HepG2 (cell line): ENCODE results near the gene PODN. TPM values are rescaled to one million over a fixed set of nuclear protein-coding genes. Genes with fewer than 3 reads are reported as not detected.

Experiments used
- ATAC-seq: fragments of 200-7000 bp; cut with Tn5 transposase; 3 replicates; pipeline ENCODE4 v1.9.1; 2020; ENCODE audit warnings: mild to moderate bottlenecking, moderate library complexity
- BruUV-seq: library from RNA; stranded (reverse); fragments of 400-500 nt; replicated peaks from 2 replicates; lab custom pipeline; 2021; lab: Mats Ljungman, UMichigan
- CTCF ChIA-PET: fragments of 300-600 bp; formaldehyde crosslinking; extraction: SDS; loops from one replicate; lab custom pipeline; 2021; ENCODE audit warnings: low total read pairs, inconsistent platforms, low intra/inter-chr PET ratio; lab: Yijun Ruan, JAX
- POLR2A ChIA-PET: fragments of 350-600 bp; sonication (Branson Sonifier 250); formaldehyde crosslinking; loops from one replicate; lab custom pipeline; 2020; ENCODE audit warnings: antibody characterized with exemption, inconsistent platforms; lab: Yijun Ruan, JAX
- DNase-seq: peaks from one replicate; pipeline ENCODE4 v3.0.0-alpha.2; 2015; ENCODE audit warnings: low spot score
- FAIRE-seq: peaks from 3 replicates; lab custom pipeline; 2011; peaks lifted over from hg19 to GRCh38; lab: Jason Lieb, UNC
- H2AFZ ChIP-seq: one replicate; pipeline ENCODE4 v1.6.1; 2011; ENCODE audit warnings: low read length, inconsistent platforms
- H3K27ac ChIP-seq: fragments of 300-600 bp; 3 replicates; pipeline ENCODE4 v1.8.0; 2011; ENCODE audit warnings: mixed run types, mild to moderate bottlenecking, mixed read lengths, low read length, inconsistent platforms; ENCODE audit not compliant: insufficient read depth; ENCODE audit errors: extremely low read length
- H3K27me3 ChIP-seq, 2 experiments: fragments of 200-600 bp in 1 of 2; 2 replicates in 1 of 2; 3 replicates in 1 of 2; pipeline versions ENCODE4 v1.6.0 to v1.8.0; 2011; ENCODE audit warnings: low read length in 2 of 2, mild to moderate bottlenecking in 2 of 2, moderate library complexity in 2 of 2, inconsistent platforms in 1 of 2; ENCODE audit not compliant: insufficient read depth in 2 of 2, control insufficient read depth in 1 of 2
- H3K36me3 ChIP-seq, 2 experiments: fragments of 200-600 bp in 1 of 2; replicated peaks in 1 of 2; 2 replicates in 1 of 2; 3 replicates in 1 of 2; pipeline versions ENCODE4 v1.5.1 to v1.8.0; 2011; ENCODE audit warnings: low read length in 2 of 2, inconsistent platforms in 1 of 2; ENCODE audit not compliant: insufficient read depth in 2 of 2, control insufficient read depth in 1 of 2
- H3K4me1 ChIP-seq: 2 replicates; pipeline ENCODE4 v1.5.1; 2012; ENCODE audit warnings: low read length, inconsistent platforms; ENCODE audit not compliant: insufficient read depth
- H3K4me2 ChIP-seq: 2 replicates; pipeline ENCODE4 v1.6.0; 2011; ENCODE audit warnings: low read depth, low read length, inconsistent platforms
- H3K4me3 ChIP-seq, 3 experiments: fragments of 200-600 bp in 1 of 3; sonication (generic), shearing (Covaris generic) in 1 of 3; replicated peaks in 1 of 3; 2 replicates each; pipeline ENCODE4 v1.5.1; 2011 to 2016; ENCODE audit warnings: low read length in 3 of 3, inconsistent platforms in 2 of 3, low read depth in 2 of 3, mild to moderate bottlenecking in 2 of 3, control low read depth in 1 of 3, mixed read lengths in 1 of 3; ENCODE audit not compliant: insufficient read depth in 1 of 3
- H3K79me2 ChIP-seq: one replicate; pipeline ENCODE4 v1.6.1; 2011; ENCODE audit warnings: low read length, inconsistent platforms; ENCODE audit not compliant: insufficient read depth
- H3K9ac ChIP-seq: 2 replicates; pipeline ENCODE4 v1.6.0; 2011; ENCODE audit warnings: mild to moderate bottlenecking, low read depth, low read length, inconsistent platforms; ENCODE audit not compliant: insufficient read depth
- H3K9me3 ChIP-seq: 2 replicates; pipeline ENCODE4 v1.5.1; 2012; ENCODE audit warnings: mild to moderate bottlenecking, low read length
- H4K20me1 ChIP-seq: 2 replicates; pipeline ENCODE4 v1.6.0; 2011; ENCODE audit warnings: inconsistent platforms, mild to moderate bottlenecking, low read length, moderate library complexity; ENCODE audit not compliant: insufficient read depth
- ATF7-NPFF ChIP-seq: sonication (generic); formaldehyde crosslinking; IDR thresholded peaks from 2 replicates; pipeline ENCODE4 v1.8.1; 2023; ENCODE audit warnings: mild to moderate bottlenecking, low read depth, missing genetic modification reagents, moderate library complexity
- BORCS8-MEF2B ChIP-seq: sonication (generic); formaldehyde crosslinking; IDR thresholded peaks from 2 replicates; pipeline ENCODE4 v1.8.0; 2022; ENCODE audit warnings: mild to moderate bottlenecking, missing genetic modification reagents
- CBX2 ChIP-seq, 2 experiments: fragments of 200-600 bp in 1 of 2; sonication (generic); formaldehyde crosslinking in 1 of 2; IDR thresholded peaks; 2 replicates each; pipeline versions ENCODE4 v1.7.0 to v1.8.1; 2018 to 2022; ENCODE audit warnings: low read depth in 2 of 2, low read length in 1 of 2, mild to moderate bottlenecking in 1 of 2, missing genetic modification reagents in 1 of 2
- ELF3 ChIP-seq: IDR thresholded peaks from 2 replicates; pipeline ENCODE4 v1.6.1; 2016; ENCODE audit warnings: missing genetic modification reagents, missing compliant biosample characterization
- HNRNPL ChIP-seq: fragments of 200-400 bp; formaldehyde crosslinking; IDR thresholded peaks from 2 replicates; pipeline ENCODE4 v1.6.1; 2017; ENCODE audit warnings: mild to moderate bottlenecking, low read depth, low read length
- SETDB1 ChIP-seq: sonication (generic); formaldehyde crosslinking; IDR thresholded peaks from 2 replicates; pipeline ENCODE4 v1.5.1; 2020; ENCODE audit warnings: missing genetic modification reagents, mild to moderate bottlenecking, borderline replicate concordance
- UBTF ChIP-seq: sonication (generic); formaldehyde crosslinking; IDR thresholded peaks from 2 replicates; pipeline ENCODE4 v1.4.0; 2020; ENCODE audit warnings: mild to moderate bottlenecking, missing genetic modification reagents
- ZNF383 ChIP-seq: sonication (generic); formaldehyde crosslinking; IDR thresholded peaks from 2 replicates; pipeline ENCODE4 v1.4.0; 2020; ENCODE audit warnings: missing genetic modification reagents, mild to moderate bottlenecking, borderline replicate concordance
- ZNF501 ChIP-seq: sonication (generic); formaldehyde crosslinking; IDR thresholded peaks from 2 replicates; pipeline ENCODE4 v1.5.1; 2020; ENCODE audit warnings: mild to moderate bottlenecking, moderate library complexity, missing genetic modification reagents
- WGBS: methylation state at CpG from one replicate; pipeline ENCODE4 v1.1.6; 2017; ENCODE audit warnings: low lambda C conversion rate; 5-methylcytosine and 5-hydroxymethylcytosine counted together
- in situ Hi-C: cut with HindIII; loops from 2 replicates; pipeline ENCODE4 v1.10.0; 2017; ENCODE audit warnings: low pct_unique_long_range_greater_than_20kb; ENCODE audit not compliant: extremely low pct_ligation_motif_present
- intact Hi-C: fragments of 100-400 bp; cut with micrococcal nuclease; formaldehyde crosslinking; loops from one replicate; pipeline ENCODE4 v1.10.0; 2022; ENCODE audit not compliant: unreplicated experiment
- polyA plus RNA-seq, 8 experiments: library from polyadenylated mRNA; depleted of rRNA in 3 of 8; stranded (reverse) in 7 of 8; unstranded in 1 of 8; fragments of >200 nt; fragmentation: Illumina TruSeq in 4 of 8; extraction: Trizol in 4 of 8; gene quantifications; 2 replicates each; pipeline versions ENCODE4 v1.2.1 to v1.2.3, GENCODE V29; 2011 to 2016; ENCODE audit warnings: low read depth in 4 of 8, missing spikeins in 1 of 8, mixed read lengths in 1 of 8; ENCODE audit not compliant: insufficient read depth in 1 of 8
- total RNA-seq, 5 experiments: library from RNA; depleted of rRNA; stranded (reverse); fragments of >200 nt; fragmentation: Illumina TruSeq; extraction: Trizol; gene quantifications; 2 replicates each; pipeline ENCODE4 v1.2.3, GENCODE V29; 2016; ENCODE audit warnings: low read depth in 1 of 5
- TF ChIP-seq, protein P1 (sequence below): sonication (generic); formaldehyde crosslinking; IDR thresholded peaks from 2 replicates; pipeline ENCODE4 v1.5.1; 2020; ENCODE audit warnings: mild to moderate bottlenecking, missing genetic modification reagents, moderate library complexity

PODN gene
- total and polyA plus RNA-seq, 2 of the 13 experiments (the other 11 are each of a cell fraction or from before 2014, with no cell fraction given): 0.13 TPM; not detected in 1

DNA sequence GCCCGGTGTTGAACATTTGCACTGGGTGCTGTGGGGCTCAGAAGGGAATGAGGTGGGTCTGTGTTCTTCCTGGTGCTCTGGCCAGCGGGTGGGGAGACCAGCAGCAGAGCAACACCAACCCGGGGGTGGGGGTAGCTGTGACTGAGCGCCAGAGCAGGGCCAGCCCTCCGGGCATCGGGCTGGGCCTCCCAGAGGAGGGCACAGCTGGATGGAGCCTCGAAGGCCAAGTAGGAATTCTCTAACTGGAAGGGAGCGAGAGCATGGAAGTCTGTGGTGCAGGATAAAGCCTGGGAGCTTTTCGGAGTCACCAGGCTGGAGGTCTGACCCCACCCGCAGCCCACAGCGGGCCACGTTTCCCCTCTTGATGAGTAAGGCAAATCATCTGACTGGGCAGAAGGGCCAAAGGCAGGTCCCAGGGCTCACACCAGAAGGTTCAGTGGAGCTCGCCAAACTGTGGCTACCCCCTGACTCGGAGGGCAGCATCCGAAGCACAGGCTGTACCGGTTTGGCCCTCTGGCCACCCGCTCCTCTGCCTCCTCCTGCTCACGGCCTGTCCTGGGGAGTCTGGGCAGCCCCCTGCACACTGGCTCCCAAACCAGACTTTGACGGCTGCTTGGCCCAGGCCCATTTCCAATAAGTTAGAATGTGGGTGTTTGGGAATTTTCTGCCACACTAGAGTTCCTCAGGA is 61.6 kb downstream of the PODN start:
- Histone ChIP-seq H3K27ac (no peak overlapping the region), H3K27me3 (no peaks in the 10 kb centered on the region; a peak in 3 of 5 replicates), H3K4me2 (peak overlapping the region; percentile 62), H3K9ac (no peak overlapping the region), H3K4me3 (no peak overlapping the region; a peak in 1 of 6 replicates), H4K20me1 (no peaks in the 10 kb centered on the region), H2AFZ (no peak overlapping the region), H3K36me3 (no peaks in the 10 kb centered on the region), H3K4me1 (peaks cover 82% of the 10 kb centered on the region), H3K9me3 (no peaks in the 10 kb centered on the region), H3K79me2 (no peaks in the 10 kb centered on the region)
- in situ Hi-C loops (no loop called here), intact Hi-C loops (loop anchor here (5.0 kb wide), 2 partner anchors 36 to 59 kb away; no protein-coding TSS in a partner anchor)
- CTCF ChIA-PET: no interaction called here
- no peak for DNase-seq
- TF ChIP-seq ZNF501 (CRISPR knock-in tag) (peak; percentile 31; the same call in 1 of the 2 replicates), HNRNPL (peak; percentile 24; the same call in 1 of the 2 replicates), SETDB1 (CRISPR knock-in tag) (0 out of 2 replicates have a peak, but pooled peaks have one; percentile 57), ZNF383 (CRISPR knock-in tag) (no peak), ATF7-NPFF (0 out of 2 replicates have a peak, but pooled peaks have one; percentile 8), ELF3 (CRISPR knock-in tag) (0 out of 2 replicates have a peak, but pooled peaks have one; percentile 7), UBTF (CRISPR knock-in tag) (0 out of 2 replicates have a peak, but pooled peaks have one; percentile 9), CBX2 (IDR thresholded peaks at IDR 0.05; ENCODE audit: low read depth, low read length) (no peak), CBX2 (CRISPR knock-in tag; IDR thresholded peaks at IDR 0.05; ENCODE audit: low read depth) (no peak), BORCS8-MEF2B (no peak)
- TF ChIP-seq, protein P1, sequence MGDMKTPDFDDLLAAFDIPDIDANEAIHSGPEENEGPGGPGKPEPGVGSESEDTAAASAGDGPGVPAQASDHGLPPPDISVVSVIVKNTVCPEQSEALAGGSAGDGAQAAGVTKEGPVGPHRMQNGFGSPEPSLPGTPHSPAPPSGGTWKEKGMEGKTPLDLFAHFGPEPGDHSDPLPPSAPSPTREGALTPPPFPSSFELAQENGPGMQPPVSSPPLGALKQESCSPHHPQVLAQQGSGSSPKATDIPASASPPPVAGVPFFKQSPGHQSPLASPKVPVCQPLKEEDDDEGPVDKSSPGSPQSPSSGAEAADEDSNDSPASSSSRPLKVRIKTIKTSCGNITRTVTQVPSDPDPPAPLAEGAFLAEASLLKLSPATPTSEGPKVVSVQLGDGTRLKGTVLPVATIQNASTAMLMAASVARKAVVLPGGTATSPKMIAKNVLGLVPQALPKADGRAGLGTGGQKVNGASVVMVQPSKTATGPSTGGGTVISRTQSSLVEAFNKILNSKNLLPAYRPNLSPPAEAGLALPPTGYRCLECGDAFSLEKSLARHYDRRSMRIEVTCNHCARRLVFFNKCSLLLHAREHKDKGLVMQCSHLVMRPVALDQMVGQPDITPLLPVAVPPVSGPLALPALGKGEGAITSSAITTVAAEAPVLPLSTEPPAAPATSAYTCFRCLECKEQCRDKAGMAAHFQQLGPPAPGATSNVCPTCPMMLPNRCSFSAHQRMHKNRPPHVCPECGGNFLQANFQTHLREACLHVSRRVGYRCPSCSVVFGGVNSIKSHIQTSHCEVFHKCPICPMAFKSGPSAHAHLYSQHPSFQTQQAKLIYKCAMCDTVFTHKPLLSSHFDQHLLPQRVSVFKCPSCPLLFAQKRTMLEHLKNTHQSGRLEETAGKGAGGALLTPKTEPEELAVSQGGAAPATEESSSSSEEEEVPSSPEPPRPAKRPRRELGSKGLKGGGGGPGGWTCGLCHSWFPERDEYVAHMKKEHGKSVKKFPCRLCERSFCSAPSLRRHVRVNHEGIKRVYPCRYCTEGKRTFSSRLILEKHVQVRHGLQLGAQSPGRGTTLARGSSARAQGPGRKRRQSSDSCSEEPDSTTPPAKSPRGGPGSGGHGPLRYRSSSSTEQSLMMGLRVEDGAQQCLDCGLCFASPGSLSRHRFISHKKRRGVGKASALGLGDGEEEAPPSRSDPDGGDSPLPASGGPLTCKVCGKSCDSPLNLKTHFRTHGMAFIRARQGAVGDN (CRISPR knock-in tag): peak; percentile 35; the same call in 1 of the 2 replicates
- no peak for ATAC-seq
- POLR2A ChIA-PET: interaction anchor here (0.8 to 3.2 kb wide), 5 partner anchors 15 to 37 kb away, joined by 3 to 24 read pairs (median 20); no protein-coding TSS in a partner anchor
- FAIRE-seq: no peak
- 72% methylated on average over 10 of the region's 19 CpGs for WGBS
- BruUV-seq: no TSS peak
